Hepatocyte (in vitro differentiated cells): ENCODE data around the gene CBX2. TPM values are rescaled to one million over a fixed set of nuclear protein-coding genes. Genes with fewer than 3 reads are reported as not detected.

Experiments
- DNase-seq: peaks from one replicate; pipeline ENCODE4 v3.0.0-alpha.2; 2016; ENCODE audit warnings: low spot score
- H2AFZ ChIP-seq: fragments of 200-600 bp; sonication (generic); 2 replicates; pipeline ENCODE4 v1.6.0; 2016; ENCODE audit warnings: antibody characterized with exemption, mild to moderate bottlenecking
- H3K27ac ChIP-seq: fragments of 200-600 bp; sonication (generic); 2 replicates; pipeline ENCODE4 v1.5.1; 2016; ENCODE audit warnings: mild to moderate bottlenecking
- H3K27me3 ChIP-seq: fragments of 200-600 bp; sonication (generic); 2 replicates; pipeline ENCODE4 v1.6.1; 2016
- H3K36me3 ChIP-seq: fragments of 200-600 bp; sonication (generic); replicated peaks from 2 replicates; pipeline ENCODE4 v1.5.1; 2016; ENCODE audit warnings: low read depth; ENCODE audit not compliant: insufficient read depth
- H3K4me1 ChIP-seq: fragments of 200-600 bp; sonication (generic); 2 replicates; pipeline ENCODE4 v1.5.1; 2016; ENCODE audit warnings: mild to moderate bottlenecking, moderate library complexity; ENCODE audit not compliant: insufficient read depth
- H3K4me2 ChIP-seq: fragments of 200-600 bp; sonication (generic); 2 replicates; pipeline ENCODE4 v1.6.0; 2016
- H3K4me3 ChIP-seq: fragments of 200-600 bp; sonication (generic); 2 replicates; pipeline ENCODE4 v1.5.1; 2016; ENCODE audit warnings: mild to moderate bottlenecking
- H3K79me2 ChIP-seq: fragments of 200-600 bp; sonication (generic); 2 replicates; pipeline ENCODE4 v1.6.0; 2017; ENCODE audit warnings: mild to moderate bottlenecking
- H3K9me2 ChIP-seq: fragments of 200-600 bp; sonication (generic); replicated peaks from 2 replicates; pipeline ENCODE4 v1.6.0; 2017; ENCODE audit warnings: mild to moderate bottlenecking; ENCODE audit not compliant: insufficient read depth
- H3K9me3 ChIP-seq: fragments of 200-600 bp; sonication (generic); 2 replicates; pipeline ENCODE4 v1.5.1; 2016; ENCODE audit warnings: low read depth, mild to moderate bottlenecking
- H4K20me1 ChIP-seq: fragments of 200-600 bp; sonication (generic); 2 replicates; pipeline ENCODE4 v1.6.0; 2016; ENCODE audit warnings: mild to moderate bottlenecking; ENCODE audit not compliant: insufficient read depth, poor library complexity, severe bottlenecking
- CTCF ChIP-seq: fragments of 200-600 bp; sonication (generic); IDR thresholded peaks from 2 replicates; pipeline ENCODE4 v1.5.1; 2016; ENCODE audit warnings: antibody characterized with exemption, mild to moderate bottlenecking; ENCODE audit not compliant: poor library complexity
- EZH2 ChIP-seq: fragments of 200-600 bp; sonication (generic); IDR thresholded peaks from 2 replicates; pipeline ENCODE4 v1.6.1; 2016; ENCODE audit warnings: antibody characterized with exemption, mild to moderate bottlenecking, borderline replicate concordance
- EZH2phosphoT487 ChIP-seq: fragments of 200-600 bp; sonication (generic); IDR thresholded peaks from one replicate; pipeline ENCODE4 v1.6.1; 2018; ENCODE audit warnings: antibody characterized with exemption, mild to moderate bottlenecking, low read depth, moderate library complexity; ENCODE audit not compliant: unreplicated experiment, severe bottlenecking
- WGBS: methylation state at CpG from one replicate; pipeline ENCODE4 v1.1.6; 2016; ENCODE audit warnings: low lambda C conversion rate; ENCODE audit errors: missing lambda C conversion rate; 5-methylcytosine and 5-hydroxymethylcytosine counted together
- polyA plus RNA-seq: library from polyadenylated mRNA; unstranded; fragments of >200 nt; fragmentation: Nextera tagmentation; extraction: Ambion mirVana; gene quantifications from 2 replicates; pipeline ENCODE4 v1.2.1, GENCODE V29; 2016
- total RNA-seq: library from RNA; depleted of rRNA; stranded (reverse); fragments of >200 nt; gene quantifications from 2 replicates; pipeline ENCODE4 v1.2.3, GENCODE V29; 2014

The CBX2 gene
- total and polyA plus RNA-seq, 2 experiments from 2014 or later, result 11.6 to 16.3 TPM

- H3K9me3 ChIP-seq, result no peaks in the 10 kb centered on the region
- H3K4me3 ChIP-seq, result no peak overlapping the region
- peaks cover 84% of the 10 kb centered on the region for H3K27me3 ChIP-seq
- peaks cover 40% of the 10 kb centered on the region for H3K4me1 ChIP-seq
- no peaks in the 10 kb centered on the region for H4K20me1 ChIP-seq
- H3K79me2 ChIP-seq, result no peaks in the 10 kb centered on the region
- peak; percentile 92 for DNase-seq
- no peaks in the 10 kb centered on the region for H3K36me3 ChIP-seq
- H2AFZ ChIP-seq, result no peak overlapping the region
- under 1% methylated on average over 33 of the region's 79 CpGs for WGBS
- H3K4me2 ChIP-seq, result peak overlapping the region; percentile 84
- no peaks in the 10 kb centered on the region for H3K9me2 ChIP-seq
- TF ChIP-seq EZH2, result no peak
- TF ChIP-seq CTCF, result no peak
- TF ChIP-seq EZH2phosphoT487, result no peak
- no peak overlapping the region for H3K27ac ChIP-seq
Observed at GRCh38 chr17:79810130-79811010, 32.4 kb downstream of the CBX2 start.

- no peak overlapping the region for H3K4me3 ChIP-seq
- no peak overlapping the region for H2AFZ ChIP-seq
- peak; percentile 68 for DNase-seq
- peaks cover 43% of the 10 kb centered on the region for H3K4me1 ChIP-seq
- peak overlapping the region; percentile 84 for H3K4me2 ChIP-seq
- peaks cover 84% of the 10 kb centered on the region for H3K27me3 ChIP-seq
- no peaks in the 10 kb centered on the region for H4K20me1 ChIP-seq
- H3K79me2 ChIP-seq, result no peaks in the 10 kb centered on the region
- H3K9me2 ChIP-seq, result no peaks in the 10 kb centered on the region
- no peaks in the 10 kb centered on the region for H3K36me3 ChIP-seq
- H3K27ac ChIP-seq, result no peak overlapping the region
- H3K9me3 ChIP-seq, result no peaks in the 10 kb centered on the region
- 5% methylated on average over 61 of the region's 66 CpGs for WGBS
- TF ChIP-seq EZH2 (no peak), CTCF (peak; percentile 59), EZH2phosphoT487 (peak; percentile 42)
Observed at GRCh38 chr17:79811011-79811867, 33.3 kb downstream of the CBX2 start.

GRCh38 chr17:79811868-79812352 lies 34.0 kb downstream of the CBX2 start:
- Histone ChIP-seq H3K4me3 (no peak overlapping the region), H3K9me2 (no peaks in the 10 kb centered on the region), H3K79me2 (no peaks in the 10 kb centered on the region), H3K27me3 (peaks cover 84% of the 10 kb centered on the region), H3K27ac (no peak overlapping the region), H4K20me1 (no peaks in the 10 kb centered on the region), H3K4me1 (peaks cover 43% of the 10 kb centered on the region), H2AFZ (no peak overlapping the region), H3K9me3 (no peaks in the 10 kb centered on the region), H3K4me2 (peak overlapping the region; percentile 94), H3K36me3 (no peaks in the 10 kb centered on the region)
- WGBS, result 5% methylated on average over 20 of the region's 20 CpGs
- no peak for DNase-seq
- no peak for TF ChIP-seq EZH2
- TF ChIP-seq CTCF, result no peak
- no peak for TF ChIP-seq EZH2phosphoT487
